Measurements from ENCODE around the gene SDF4.

GRCh38 chr1:1232796-1233566 lies 1.2 kb upstream of the SDF4 start:
- TF ChIP-seq CTCF (IDR thresholded peaks at IDR 0.05) (no peak), POLR2A (IDR thresholded peaks at IDR 0.05) (no peak)

Measured in suprapubic skin (tissue), 3 donors.